Mesothelial cell of epicardium (in vitro differentiated cells): ENCODE measurements around the gene GDAP2. TPM values are rescaled to one million over a fixed set of nuclear protein-coding genes. Genes with fewer than 3 reads are reported as not detected.

Experiments
- DNase-seq, 2 experiments: peaks; one replicate each; pipeline ENCODE4 v3.0.0; 2021; ENCODE audit warnings: low spot score in 2 of 2; ENCODE audit not compliant: unreplicated experiment in 2 of 2
- H3K27ac Mint-ChIP-seq: 2 replicates; pipeline ENCODE4 v1.8.0; 2021; ENCODE audit warnings: mixed read lengths
- H3K27me3 Mint-ChIP-seq: 2 replicates; pipeline ENCODE4 v1.8.0; 2021; ENCODE audit warnings: low read depth, mixed read lengths
- H3K36me3 Mint-ChIP-seq: 2 replicates; pipeline ENCODE4 v1.8.0; 2021; ENCODE audit warnings: mixed read lengths
- H3K4me1 Mint-ChIP-seq: 2 replicates; pipeline ENCODE4 v1.8.0; 2021; ENCODE audit warnings: mixed read lengths
- H3K4me3 Mint-ChIP-seq: 2 replicates; pipeline ENCODE4 v1.8.0; 2021; ENCODE audit warnings: mild to moderate bottlenecking, moderate library complexity, mixed read lengths
- H3K9me3 Mint-ChIP-seq: 2 replicates; pipeline ENCODE4 v1.8.0; 2021; ENCODE audit warnings: mixed read lengths
- total RNA-seq: library from RNA; stranded (reverse); gene quantifications from 3 replicates; pipeline ENCODE4 v1.2.1, GENCODE V29; 2021
- TF ChIP-seq, protein P1 (sequence below): fragments of 200-600 bp; sonication (generic); IDR thresholded peaks from one replicate; pipeline ENCODE4 v1.5.0; 2021; ENCODE audit warnings: antibody characterized with exemption; ENCODE audit not compliant: unreplicated experiment

GDAP2 gene
- total RNA-seq, 1 donor from 2014 or later = 25.9 TPM

DNA sequence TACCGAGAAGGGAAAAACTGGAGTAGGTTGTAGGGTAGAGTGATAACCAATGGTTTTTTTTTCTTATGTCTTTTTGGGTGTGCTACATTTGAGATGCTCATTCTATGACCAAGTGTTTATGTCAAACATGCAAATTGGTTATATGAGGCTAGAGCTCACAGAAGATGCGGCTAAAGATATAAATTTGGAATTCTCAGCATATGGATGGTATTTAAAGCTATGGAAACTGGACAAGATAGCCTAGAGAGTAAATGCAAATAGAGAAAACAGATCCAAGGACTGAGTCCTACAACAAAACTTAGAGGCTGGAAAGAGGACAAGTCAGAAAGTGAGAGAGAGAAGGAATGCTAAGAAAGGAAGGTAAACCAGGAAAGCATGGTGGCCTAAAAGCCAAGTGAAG is 7.4 kb downstream of the GDAP2 start:
- peaks cover 4% of the 10 kb centered on the region for H3K9me3 Mint-ChIP-seq
- DNase-seq = no peak
- H3K36me3 Mint-ChIP-seq = peaks cover 29% of the 10 kb centered on the region
- TF ChIP-seq, protein P1, sequence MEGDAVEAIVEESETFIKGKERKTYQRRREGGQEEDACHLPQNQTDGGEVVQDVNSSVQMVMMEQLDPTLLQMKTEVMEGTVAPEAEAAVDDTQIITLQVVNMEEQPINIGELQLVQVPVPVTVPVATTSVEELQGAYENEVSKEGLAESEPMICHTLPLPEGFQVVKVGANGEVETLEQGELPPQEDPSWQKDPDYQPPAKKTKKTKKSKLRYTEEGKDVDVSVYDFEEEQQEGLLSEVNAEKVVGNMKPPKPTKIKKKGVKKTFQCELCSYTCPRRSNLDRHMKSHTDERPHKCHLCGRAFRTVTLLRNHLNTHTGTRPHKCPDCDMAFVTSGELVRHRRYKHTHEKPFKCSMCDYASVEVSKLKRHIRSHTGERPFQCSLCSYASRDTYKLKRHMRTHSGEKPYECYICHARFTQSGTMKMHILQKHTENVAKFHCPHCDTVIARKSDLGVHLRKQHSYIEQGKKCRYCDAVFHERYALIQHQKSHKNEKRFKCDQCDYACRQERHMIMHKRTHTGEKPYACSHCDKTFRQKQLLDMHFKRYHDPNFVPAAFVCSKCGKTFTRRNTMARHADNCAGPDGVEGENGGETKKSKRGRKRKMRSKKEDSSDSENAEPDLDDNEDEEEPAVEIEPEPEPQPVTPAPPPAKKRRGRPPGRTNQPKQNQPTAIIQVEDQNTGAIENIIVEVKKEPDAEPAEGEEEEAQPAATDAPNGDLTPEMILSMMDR = no peak
- peaks cover under 1% of the 10 kb centered on the region for H3K4me1 Mint-ChIP-seq
- H3K4me3 Mint-ChIP-seq = no peak overlapping the region
- no peak overlapping the region for H3K27ac Mint-ChIP-seq
- no peaks in the 10 kb centered on the region for H3K27me3 Mint-ChIP-seq

DNA sequence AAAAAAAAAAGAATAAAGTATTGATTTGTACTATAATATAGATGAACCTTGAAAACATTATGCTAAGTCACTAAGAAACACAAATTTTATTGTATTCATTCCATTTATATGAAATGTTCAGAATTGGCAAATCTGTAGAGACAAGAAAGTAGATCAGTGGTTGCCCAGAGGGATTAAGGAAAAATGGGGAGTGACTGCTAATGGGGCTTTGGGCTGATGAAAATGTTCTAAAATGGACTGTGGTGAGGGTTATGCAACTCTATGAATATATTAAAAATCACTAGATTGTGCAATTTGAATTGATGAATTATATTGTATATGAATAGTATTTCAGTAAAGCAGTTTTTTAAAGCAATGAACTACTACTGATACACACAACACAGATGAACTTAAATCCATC is 10.0 kb downstream of the GDAP2 start:
- no peak for DNase-seq
- TF ChIP-seq, protein P1 = no peak
- Mint-ChIP-seq H3K9me3 (peaks cover 4% of the 10 kb centered on the region), H3K27me3 (no peaks in the 10 kb centered on the region), H3K4me1 (no peaks in the 10 kb centered on the region), H3K4me3 (no peak overlapping the region), H3K27ac (no peak overlapping the region), H3K36me3 (peaks cover 42% of the 10 kb centered on the region)

DNA sequence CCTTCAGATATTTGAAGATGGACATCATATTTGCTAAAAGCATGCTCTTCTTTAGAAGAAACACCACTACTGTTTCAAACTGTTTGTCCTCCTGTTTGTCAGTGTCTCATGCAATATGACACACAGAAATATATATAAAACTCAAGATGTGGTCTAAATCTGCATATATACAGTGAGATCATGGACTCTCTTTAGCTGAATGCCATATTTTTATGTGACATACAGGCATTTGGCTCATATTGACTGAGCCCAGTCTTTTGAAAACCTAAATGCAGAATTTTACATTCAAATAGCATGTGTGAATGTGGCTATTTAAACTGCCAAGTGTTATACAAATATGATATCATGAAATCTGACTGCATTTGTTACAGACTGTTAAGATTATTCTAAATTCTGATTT is 18.4 kb downstream of the GDAP2 start:
- H3K27me3 Mint-ChIP-seq = no peaks in the 10 kb centered on the region
- no peaks in the 10 kb centered on the region for H3K9me3 Mint-ChIP-seq
- no peak overlapping the region for H3K27ac Mint-ChIP-seq
- H3K4me1 Mint-ChIP-seq = no peaks in the 10 kb centered on the region
- H3K4me3 Mint-ChIP-seq = no peak overlapping the region
- TF ChIP-seq, protein P1 = no peak
- peaks cover 17% of the 10 kb centered on the region for H3K36me3 Mint-ChIP-seq
- no peak for DNase-seq

DNA sequence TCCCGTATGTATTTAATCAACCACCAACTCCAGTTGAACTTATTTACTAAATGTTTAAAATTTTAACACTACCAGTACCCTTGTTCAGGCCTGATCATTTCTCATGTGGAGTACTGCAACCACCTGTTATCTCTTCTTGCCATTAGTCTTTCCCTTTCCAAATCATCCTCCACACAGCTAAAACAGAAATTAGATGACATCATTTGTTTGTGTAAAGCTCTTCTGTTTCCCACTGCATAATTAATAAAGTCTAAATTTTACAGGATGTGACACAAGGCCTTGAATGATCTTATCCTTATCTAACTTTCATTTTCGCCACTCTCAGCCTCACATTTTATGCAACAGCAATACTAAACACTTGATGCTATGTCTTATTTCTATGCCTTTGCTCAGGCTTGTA is 24.4 kb downstream of the GDAP2 start:
- Mint-ChIP-seq H3K4me3 (no peak overlapping the region), H3K36me3 (peaks cover 41% of the 10 kb centered on the region), H3K27ac (no peak overlapping the region), H3K4me1 (no peaks in the 10 kb centered on the region), H3K9me3 (peaks cover 8% of the 10 kb centered on the region), H3K27me3 (no peaks in the 10 kb centered on the region)
- DNase-seq = no peak
- TF ChIP-seq, protein P1 = no peak

DNA sequence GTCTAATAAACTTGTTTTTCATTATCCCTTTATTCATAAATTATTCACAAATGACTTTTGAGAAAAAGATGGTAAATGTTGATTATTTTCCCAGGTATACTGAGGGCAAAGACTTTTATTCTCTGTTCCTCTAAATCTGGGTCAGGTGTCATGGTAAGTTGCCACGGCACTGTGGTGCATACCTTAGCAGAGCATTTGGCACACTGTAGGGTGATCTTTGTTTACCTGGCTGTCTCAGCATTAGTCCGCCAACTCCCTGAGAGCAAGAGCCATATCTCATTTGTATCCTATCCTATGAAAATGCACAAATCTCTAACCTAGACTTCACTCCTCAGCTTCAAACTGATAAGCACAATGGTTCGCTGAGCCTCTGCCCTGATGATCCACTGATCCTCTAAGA is 24.9 kb downstream of the GDAP2 start:
- TF ChIP-seq, protein P1 = no peak
- no peak for DNase-seq
- H3K27ac Mint-ChIP-seq = no peak overlapping the region
- no peaks in the 10 kb centered on the region for H3K27me3 Mint-ChIP-seq
- H3K36me3 Mint-ChIP-seq = peaks cover 42% of the 10 kb centered on the region
- H3K9me3 Mint-ChIP-seq = peaks cover 8% of the 10 kb centered on the region
- H3K4me3 Mint-ChIP-seq = no peak overlapping the region
- H3K4me1 Mint-ChIP-seq = no peaks in the 10 kb centered on the region

DNA sequence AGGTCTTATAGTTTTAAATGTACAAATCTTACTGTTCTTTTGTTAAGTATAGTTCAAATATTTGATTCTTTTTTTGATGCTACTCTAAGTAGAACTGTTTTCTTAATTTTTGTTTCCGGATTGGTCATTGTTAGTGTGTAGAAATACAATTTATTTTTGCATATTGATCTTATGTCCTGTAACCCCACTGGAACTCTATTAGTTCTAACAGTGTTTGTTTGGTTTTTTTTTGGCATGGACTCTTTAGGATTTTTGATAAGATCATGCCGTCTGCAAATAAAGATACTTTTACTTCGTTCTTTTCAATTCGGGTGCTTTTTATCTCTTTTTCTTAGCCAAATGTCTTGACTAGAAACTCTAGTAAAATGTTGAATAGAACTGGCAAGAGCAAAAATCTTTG is 26.5 kb downstream of the GDAP2 start:
- no peak for DNase-seq
- peaks cover 47% of the 10 kb centered on the region for H3K36me3 Mint-ChIP-seq
- no peaks in the 10 kb centered on the region for H3K27me3 Mint-ChIP-seq
- no peak overlapping the region for H3K27ac Mint-ChIP-seq
- no peaks in the 10 kb centered on the region for H3K4me1 Mint-ChIP-seq
- no peak overlapping the region for H3K4me3 Mint-ChIP-seq
- TF ChIP-seq, protein P1 = no peak
- peaks cover 8% of the 10 kb centered on the region for H3K9me3 Mint-ChIP-seq
